Measurements from ENCODE around the gene EPB42.

DNA sequence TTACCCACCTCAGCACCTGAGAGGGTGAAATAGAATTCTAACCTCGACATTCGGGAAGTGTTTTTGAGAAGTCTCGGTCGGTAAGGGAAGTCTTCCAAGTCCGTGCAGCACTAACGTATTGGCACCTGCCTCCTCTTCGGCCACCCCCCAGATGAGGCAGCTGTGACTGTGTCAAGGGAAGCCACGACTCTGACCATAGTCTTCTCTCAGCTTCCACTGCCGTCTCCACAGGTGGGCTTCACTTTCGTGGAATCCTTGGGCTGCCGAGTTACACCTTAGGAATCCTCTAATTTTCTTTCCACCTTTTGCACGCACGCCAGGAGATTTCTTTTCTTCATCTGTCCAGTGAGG is 34.8 kb downstream of the EPB42 start:
- TF ChIP-seq MYC (IDR thresholded peaks at IDR 0.05; ENCODE audit: low read depth, low read length) (no peak), POLR2A (IDR thresholded peaks at IDR 0.05; ENCODE audit: extremely low read depth, insufficient read length) (no peak)
